HepG2 (cell line): ENCODE results near the gene PLCD4. TPM values are rescaled to one million over a fixed set of nuclear protein-coding genes. Genes with fewer than 3 reads are reported as not detected.

Source experiments
- CENPX ChIP-seq: sonication (generic); formaldehyde crosslinking; IDR thresholded peaks from 2 replicates; pipeline ENCODE4 v1.9.0; 2021; ENCODE audit warnings: mild to moderate bottlenecking, missing genetic modification reagents, moderate library complexity
- FOXM1 ChIP-seq: sonication (generic); formaldehyde crosslinking; IDR thresholded peaks from 2 replicates; pipeline ENCODE4 v1.5.0; 2020; ENCODE audit warnings: missing genetic modification reagents
- KDM4B ChIP-seq: sonication (generic); formaldehyde crosslinking; IDR thresholded peaks from 2 replicates; pipeline ENCODE4 v1.4.0; 2020; ENCODE audit warnings: missing genetic modification reagents
- KLF11 ChIP-seq: IDR thresholded peaks from 2 replicates; pipeline ENCODE4 v1.6.1; 2016; ENCODE audit warnings: missing compliant biosample characterization
- SOX13 ChIP-seq, 3 experiments: fragments of 450-650 bp in 1 of 3; sonication (generic) in 1 of 3; formaldehyde crosslinking in 1 of 3; IDR thresholded peaks in 2 of 3; conservative IDR thresholded peaks in 1 of 3; 2 replicates each; pipeline versions ENCODE4 v1.5.0 to v1.6.1; 2016 to 2020; ENCODE audit warnings: antibody characterized with exemption in 1 of 3, mild to moderate bottlenecking in 1 of 3, missing compliant biosample characterization in 1 of 3, missing genetic modification reagents in 1 of 3, moderate library complexity in 1 of 3
- SRY ChIP-seq: sonication (generic); formaldehyde crosslinking; IDR thresholded peaks from 2 replicates; pipeline ENCODE4 v1.8.0; 2022; ENCODE audit warnings: mild to moderate bottlenecking, missing genetic modification reagents
- TERF1 ChIP-seq: sonication (generic); formaldehyde crosslinking; IDR thresholded peaks from 2 replicates; pipeline ENCODE4 v1.8.0; 2022; ENCODE audit warnings: mild to moderate bottlenecking, missing genetic modification reagents, moderate library complexity
- UBTF ChIP-seq: sonication (generic); formaldehyde crosslinking; IDR thresholded peaks from 2 replicates; pipeline ENCODE4 v1.4.0; 2020; ENCODE audit warnings: mild to moderate bottlenecking, missing genetic modification reagents
- WIZ ChIP-seq: sonication (generic); formaldehyde crosslinking; IDR thresholded peaks from 2 replicates; pipeline ENCODE4 v1.5.1; 2020; ENCODE audit warnings: mild to moderate bottlenecking, missing genetic modification reagents
- ZEB1 ChIP-seq: IDR thresholded peaks from 2 replicates; pipeline ENCODE4 v1.6.1; 2012; ENCODE audit warnings: mild to moderate bottlenecking, low read depth, inconsistent platforms; ENCODE audit not compliant: insufficient replicate concordance
- ZFP36 ChIP-seq: fragments of 150-350 bp; IDR thresholded peaks from 2 replicates; pipeline ENCODE4 v1.6.1; 2018; ENCODE audit warnings: borderline replicate concordance, low read length, low read depth; ENCODE audit not compliant: partially characterized antibody
- ZNF343 ChIP-seq: sonication (generic); formaldehyde crosslinking; IDR thresholded peaks from 2 replicates; pipeline ENCODE4 v1.4.0; 2020; ENCODE audit warnings: mild to moderate bottlenecking, missing genetic modification reagents
- ZNF484 ChIP-seq: sonication (generic); formaldehyde crosslinking; IDR thresholded peaks from 2 replicates; pipeline ENCODE4 v1.5.1; 2020; ENCODE audit warnings: mild to moderate bottlenecking, low read depth, missing genetic modification reagents, borderline replicate concordance
- ZNF577 ChIP-seq: sonication (generic); formaldehyde crosslinking; IDR thresholded peaks from 2 replicates; pipeline ENCODE4 v1.4.0; 2020; ENCODE audit warnings: mild to moderate bottlenecking, low read depth, missing genetic modification reagents, borderline replicate concordance
- ZNF740 ChIP-seq: sonication (generic); formaldehyde crosslinking; IDR thresholded peaks from 2 replicates; pipeline ENCODE4 v1.4.0; 2020; ENCODE audit warnings: missing genetic modification reagents
- ZSCAN9 ChIP-seq: IDR thresholded peaks from 2 replicates; pipeline ENCODE4 v1.6.1; 2016; ENCODE audit warnings: borderline replicate concordance
- polyA plus RNA-seq, 8 experiments: library from polyadenylated mRNA; depleted of rRNA in 3 of 8; stranded (reverse) in 7 of 8; unstranded in 1 of 8; fragments of >200 nt; fragmentation: Illumina TruSeq in 4 of 8; extraction: Trizol in 4 of 8; gene quantifications; 2 replicates each; pipeline versions ENCODE4 v1.2.1 to v1.2.3, GENCODE V29; 2011 to 2016; ENCODE audit warnings: low read depth in 4 of 8, missing spikeins in 1 of 8, mixed read lengths in 1 of 8; ENCODE audit not compliant: insufficient read depth in 1 of 8
- total RNA-seq, 5 experiments: library from RNA; depleted of rRNA; stranded (reverse); fragments of >200 nt; fragmentation: Illumina TruSeq; extraction: Trizol; gene quantifications; 2 replicates each; pipeline ENCODE4 v1.2.3, GENCODE V29; 2016; ENCODE audit warnings: low read depth in 1 of 5

The PLCD4 gene
- total and polyA plus RNA-seq, 2 of the 13 experiments (the other 11 are each of a cell fraction or from before 2014, with no cell fraction given), result 0.26 TPM; not detected in 1

DNA sequence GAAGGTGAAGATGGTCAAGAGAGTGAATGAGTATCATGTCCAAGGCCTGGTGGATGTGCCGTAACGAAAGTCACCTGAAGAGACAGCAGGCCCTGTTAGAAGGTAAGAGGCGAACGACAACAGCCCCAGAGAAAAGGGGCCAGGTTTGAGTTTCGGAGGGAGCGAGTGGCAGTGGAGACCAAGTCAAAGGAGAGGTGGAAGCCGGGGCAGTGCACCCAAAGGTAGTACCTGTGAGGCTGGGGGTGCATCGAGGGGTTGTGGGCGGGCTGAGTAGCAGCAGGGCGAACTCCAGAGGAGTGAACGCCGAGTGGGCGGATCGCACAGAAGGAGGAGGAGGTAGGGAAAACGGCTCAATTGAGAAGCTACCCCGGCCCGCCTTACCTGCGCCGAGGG is 39.9 kb upstream of the PLCD4 start (continued):
- TF ChIP-seq SRY (CRISPR knock-in tag) (no peak), CENPX (no peak), KDM4B (CRISPR knock-in tag) (0 out of 2 replicates have a peak, but pooled peaks have one; percentile 11), FOXM1 (CRISPR knock-in tag) (peak; percentile 59; the same call in 1 of the 2 replicates), ZSCAN9 (CRISPR knock-in tag) (peak; percentile 9; the same call in 1 of the 2 replicates), WIZ (CRISPR knock-in tag) (no peak), UBTF (peak; percentile 52; the same call in 1 of the 2 replicates), ZNF343 (CRISPR knock-in tag) (0 out of 2 replicates have a peak, but pooled peaks have one; percentile 9), ZNF740 (CRISPR knock-in tag) (0 out of 2 replicates have a peak, but pooled peaks have one; percentile 10), ZFP36 (no peak), TERF1 (CRISPR knock-in tag) (no peak; the same call in 1 of the 2 replicates), ZEB1 (peak; percentile 73), KLF11 (CRISPR knock-in tag) (peak; percentile 7; the same call in 1 of the 2 replicates), ZNF484 (CRISPR knock-in tag) (0 out of 2 replicates have a peak, but pooled peaks have one; percentile 29), SOX13 (IDR thresholded peaks at IDR 0.05) (no peak), SOX13 (CRISPR knock-in tag; conservative IDR thresholded peaks at IDR 0.05 in 1 of 2, IDR thresholded peaks at IDR 0.05 in 1 of 2) (no peak), ZNF577 (0 out of 2 replicates have a peak, but pooled peaks have one; percentile 61)
